ENCODE measurements around the gene ZNRF3.

ZNRF3 gene

DNA sequence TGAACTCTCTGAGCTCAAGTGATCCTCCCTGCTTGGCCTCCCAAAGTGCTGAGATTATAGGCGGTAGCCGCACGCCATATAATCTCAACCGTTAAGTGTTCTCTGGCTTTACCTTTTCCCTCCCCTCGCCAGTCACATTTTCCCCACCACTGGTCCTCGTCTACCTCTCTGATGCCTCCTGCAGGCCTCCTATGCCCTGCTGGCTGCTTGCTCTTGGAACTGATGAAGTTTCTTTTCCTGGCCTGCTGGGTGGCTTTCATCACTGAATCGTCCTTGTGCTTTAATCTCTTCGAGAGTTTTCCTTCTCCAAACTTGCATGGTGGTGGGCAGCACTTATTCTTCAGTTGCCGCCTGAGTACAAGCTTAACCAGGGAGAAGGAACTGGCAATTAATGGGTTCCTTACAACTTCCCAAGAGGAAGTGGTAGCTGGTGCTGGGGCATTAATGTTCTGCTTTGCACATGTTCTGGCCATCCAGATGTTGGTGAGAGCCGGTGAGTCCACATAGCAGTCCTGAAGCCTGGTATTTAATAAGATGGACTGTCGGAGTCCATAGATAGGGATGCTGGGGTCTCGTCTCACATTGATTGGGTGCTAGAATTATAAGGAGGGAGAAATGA, 177.0 kb downstream of the ZNRF3 start:
- TF ChIP-seq CTCF (IDR thresholded peaks at IDR 0.05; ENCODE audit: low read depth, low read length), result no peak
- no peak overlapping the region for H3K4me3 ChIP-seq (ENCODE audit: low read depth, low read length)

DNA sequence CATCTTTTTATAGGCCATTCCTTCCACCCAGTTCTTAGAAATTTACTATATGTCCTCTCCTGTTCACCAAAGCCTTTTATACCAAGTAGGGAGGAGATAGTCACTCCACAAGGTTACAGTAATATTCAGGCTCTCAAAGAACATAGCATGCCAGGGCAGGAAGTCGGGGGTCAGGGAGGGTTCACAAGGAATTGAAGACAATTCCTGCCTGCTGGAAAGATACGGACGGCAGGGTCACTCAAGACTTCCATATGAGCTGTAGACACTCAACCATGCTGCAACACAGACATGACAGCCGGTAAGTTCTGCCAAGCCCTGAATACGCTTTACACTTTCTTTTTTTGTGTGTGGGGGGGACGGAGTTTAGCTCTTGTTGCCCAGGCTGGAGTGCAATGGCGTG, 177.6 kb downstream of the ZNRF3 start:
- no peak for TF ChIP-seq CTCF (IDR thresholded peaks at IDR 0.05; ENCODE audit: low read depth, low read length)
- H3K4me3 ChIP-seq (ENCODE audit: low read depth, low read length), result no peak overlapping the region

DNA sequence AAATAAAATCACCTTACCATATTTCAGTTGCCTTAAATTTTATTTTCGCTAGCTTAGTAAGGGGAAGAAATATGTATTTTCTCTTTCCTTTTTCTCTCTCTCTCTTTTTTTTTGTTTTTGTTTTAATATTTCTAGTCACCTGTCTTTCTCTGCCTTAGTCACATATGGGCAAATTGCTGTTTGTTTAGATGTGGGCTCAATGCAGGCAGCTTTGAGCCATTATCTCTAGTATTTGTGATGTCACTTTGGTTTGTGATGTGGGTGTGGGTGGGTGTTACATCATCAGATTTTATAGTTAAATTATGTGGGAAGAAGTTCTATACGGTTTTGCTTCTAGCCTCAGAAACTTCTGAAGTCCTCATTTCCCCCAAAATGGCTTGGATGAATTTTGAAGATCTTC, 178.4 kb downstream of the ZNRF3 start, which contains the start of gene C22orf31:
TSS of gene C22orf31 (minus strand) at position 59 of the 400 bp plus-strand sequence. CDS start at position 20, 39 bp downstream.
- H3K4me3 ChIP-seq (ENCODE audit: low read depth, low read length), result no peak within 1 kb of the TSS
- TF ChIP-seq CTCF (IDR thresholded peaks at IDR 0.05; ENCODE audit: low read depth, low read length), result no peak

DNA sequence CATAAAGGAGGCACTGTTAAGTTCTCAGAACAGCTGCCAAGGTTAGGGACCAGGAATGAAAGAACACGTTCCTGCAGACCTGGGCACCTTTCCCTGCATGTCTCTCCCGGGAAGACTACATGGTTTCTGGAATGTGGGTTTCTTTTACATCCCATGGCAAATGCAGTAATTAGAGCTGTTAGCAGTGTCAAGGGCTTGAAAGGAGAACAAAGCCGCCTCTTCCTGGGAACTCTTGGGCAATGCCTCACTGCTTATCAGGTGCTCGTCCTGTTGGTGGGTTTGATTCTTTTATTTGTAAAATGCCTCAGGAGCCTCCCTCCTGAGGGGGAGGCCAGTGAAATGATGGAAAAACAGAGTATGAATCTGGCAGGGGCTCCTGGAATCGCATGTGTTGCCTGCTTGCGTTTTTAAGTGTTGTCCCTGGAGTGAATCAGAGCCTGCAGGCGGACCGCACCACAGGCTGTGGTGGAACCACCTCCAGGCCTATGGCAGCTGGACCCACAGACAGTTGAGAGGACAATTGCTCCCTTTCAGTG, 179.0 kb downstream of the ZNRF3 start:
- no peak overlapping the region for H3K4me3 ChIP-seq (ENCODE audit: low read depth, low read length)
- TF ChIP-seq CTCF (IDR thresholded peaks at IDR 0.05; ENCODE audit: low read depth, low read length), result no peak

- no peak overlapping the region for H3K4me3 ChIP-seq (ENCODE audit: low read depth, low read length)
- no peak for TF ChIP-seq CTCF (IDR thresholded peaks at IDR 0.05; ENCODE audit: low read depth, low read length)
Measured at GRCh38 chr22:29065468-29066190, 182.3 kb downstream of the ZNRF3 start.

DNA sequence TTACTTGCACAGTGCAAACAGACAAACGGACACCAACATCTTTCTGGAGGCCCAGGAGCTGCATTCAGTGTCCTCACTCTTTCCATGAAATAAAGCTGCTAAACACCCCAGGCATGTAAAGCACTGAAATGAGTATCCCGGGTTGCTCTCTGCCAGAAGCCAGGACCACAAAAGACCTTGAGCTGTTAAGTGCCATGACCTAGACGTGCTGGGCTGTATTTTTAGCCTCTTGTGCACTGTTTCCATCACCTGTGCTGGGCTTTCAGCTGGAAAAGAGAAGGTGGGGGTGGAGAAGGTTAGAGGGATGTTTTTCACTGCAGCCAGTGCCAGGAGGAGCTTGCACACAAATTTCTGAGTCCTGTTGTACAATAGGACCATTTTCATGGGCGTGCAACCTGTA, 186.1 kb downstream of the ZNRF3 start:
- no peak for TF ChIP-seq CTCF (IDR thresholded peaks at IDR 0.05; ENCODE audit: low read depth, low read length)
- H3K4me3 ChIP-seq (ENCODE audit: low read depth, low read length), result no peak overlapping the region

DNA sequence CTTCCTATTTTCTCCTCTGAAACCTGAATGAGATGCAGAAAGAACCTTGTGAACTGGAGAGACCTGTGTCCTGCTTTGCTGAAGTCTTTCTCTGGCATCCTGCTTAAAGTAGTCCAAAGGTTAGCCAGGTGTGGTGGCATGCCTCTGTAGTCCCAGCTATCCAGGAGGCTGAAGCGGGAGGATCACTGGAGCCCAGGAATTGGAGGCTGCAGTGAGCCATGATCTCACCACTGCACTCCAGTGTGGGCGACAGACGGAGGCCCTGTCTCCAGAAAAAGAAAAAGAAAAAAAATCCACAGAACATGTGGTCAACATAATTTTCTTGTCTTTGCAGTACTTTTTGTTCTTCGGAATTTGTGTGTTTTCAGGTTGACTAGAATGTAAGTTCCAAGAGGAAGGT, 187.1 kb downstream of the ZNRF3 start:
- no peak for TF ChIP-seq CTCF (IDR thresholded peaks at IDR 0.05; ENCODE audit: low read depth, low read length)
- no peak overlapping the region for H3K4me3 ChIP-seq (ENCODE audit: low read depth, low read length)
